GM10248 (cell line): ENCODE data around the gene ABCA4.

Source experiments
- CTCF ChIA-PET: fragments of 300-600 bp; sonication (Branson Sonifier 250); formaldehyde crosslinking; extraction: SDS; loops from one replicate; lab custom pipeline; 2021; ENCODE audit warnings: antibody characterized with exemption; lab: Yijun Ruan, JAX
- POLR2A ChIA-PET: fragments of 350-650 bp; sonication (Branson Sonifier 250); formaldehyde crosslinking; extraction: SDS; loops from one replicate; lab custom pipeline; 2020; ENCODE audit warnings: antibody characterized with exemption; lab: Yijun Ruan, JAX
- DNase-seq: peaks from one replicate; pipeline ENCODE4 v3.0.0; 2012; ENCODE audit errors: extremely low spot score
- TF ChIP-seq, protein P1 (sequence below): IDR thresholded peaks from 2 replicates; pipeline ENCODE4 v1.5.1; 2012; ENCODE audit warnings: mild to moderate bottlenecking, low read depth; ENCODE audit errors: extremely low read depth, missing control alignments, control extremely low read depth

ABCA4 gene

DNA sequence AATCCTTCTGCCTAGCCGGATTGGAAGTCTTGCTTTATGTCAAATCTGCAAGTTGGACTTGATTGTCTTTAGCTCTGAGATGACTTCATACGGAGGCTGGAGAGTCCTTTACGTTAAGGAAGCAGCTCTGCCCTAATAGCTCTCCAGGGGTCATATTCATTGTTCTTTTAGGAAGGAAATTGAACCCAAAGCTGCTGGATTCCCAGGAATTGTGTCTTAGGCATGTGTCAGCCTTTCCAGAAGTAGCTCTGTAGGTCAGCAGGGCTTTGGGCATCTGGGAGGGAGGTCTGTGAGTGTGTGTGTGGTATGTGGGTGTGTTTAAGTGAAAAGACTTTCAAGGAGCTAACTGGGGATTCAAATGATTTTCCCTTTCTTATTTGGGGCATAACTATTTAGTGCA is 82.4 kb downstream of the ABCA4 start:
- POLR2A ChIA-PET, result no interaction called here
- TF ChIP-seq, protein P1, sequence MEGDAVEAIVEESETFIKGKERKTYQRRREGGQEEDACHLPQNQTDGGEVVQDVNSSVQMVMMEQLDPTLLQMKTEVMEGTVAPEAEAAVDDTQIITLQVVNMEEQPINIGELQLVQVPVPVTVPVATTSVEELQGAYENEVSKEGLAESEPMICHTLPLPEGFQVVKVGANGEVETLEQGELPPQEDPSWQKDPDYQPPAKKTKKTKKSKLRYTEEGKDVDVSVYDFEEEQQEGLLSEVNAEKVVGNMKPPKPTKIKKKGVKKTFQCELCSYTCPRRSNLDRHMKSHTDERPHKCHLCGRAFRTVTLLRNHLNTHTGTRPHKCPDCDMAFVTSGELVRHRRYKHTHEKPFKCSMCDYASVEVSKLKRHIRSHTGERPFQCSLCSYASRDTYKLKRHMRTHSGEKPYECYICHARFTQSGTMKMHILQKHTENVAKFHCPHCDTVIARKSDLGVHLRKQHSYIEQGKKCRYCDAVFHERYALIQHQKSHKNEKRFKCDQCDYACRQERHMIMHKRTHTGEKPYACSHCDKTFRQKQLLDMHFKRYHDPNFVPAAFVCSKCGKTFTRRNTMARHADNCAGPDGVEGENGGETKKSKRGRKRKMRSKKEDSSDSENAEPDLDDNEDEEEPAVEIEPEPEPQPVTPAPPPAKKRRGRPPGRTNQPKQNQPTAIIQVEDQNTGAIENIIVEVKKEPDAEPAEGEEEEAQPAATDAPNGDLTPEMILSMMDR, result no peak
- CTCF ChIA-PET, result interaction anchor here (1.1 to 19.8 kb wide), 12 partner anchors 10 to 815 kb away, joined by 3 to 370 read pairs (median 24); no protein-coding TSS in a partner anchor
- no peak for DNase-seq

- ChIA-PET POLR2A (interaction anchor here (0.6 kb wide), 3 partner anchors 12 to 199 kb away, joined by 4 to 7 read pairs (median 5); no protein-coding TSS in a partner anchor), CTCF (interaction anchor here (1.1 to 19.8 kb wide), 10 partner anchors 11 to 444 kb away, joined by 3 to 370 read pairs (median 30); no protein-coding TSS in a partner anchor)
- DNase-seq, result peak; percentile 32
- TF ChIP-seq, protein P1, result no peak
These were observed 83.3 kb downstream of the ABCA4 start for GRCh38 chr1:94037392-94038229.

- no peak for DNase-seq
- POLR2A ChIA-PET, result interaction anchor here (0.6 to 0.7 kb wide), 4 partner anchors 13 to 200 kb away, joined by 3 to 7 read pairs (median 4); no protein-coding TSS in a partner anchor
- TF ChIP-seq, protein P1, result no peak
- CTCF ChIA-PET, result interaction anchor here (1.1 to 19.8 kb wide), 8 partner anchors 12 to 444 kb away, joined by 3 to 370 read pairs (median 66); no protein-coding TSS in a partner anchor
These were observed 84.2 kb downstream of the ABCA4 start for GRCh38 chr1:94036730-94037129.

- TF ChIP-seq, protein P1, result no peak
- ChIA-PET CTCF (interaction anchor here (1.3 to 19.8 kb wide), 7 partner anchors 8 to 430 kb away, joined by 3 to 370 read pairs (median 98); no protein-coding TSS in a partner anchor), POLR2A (no interaction called here)
- DNase-seq, result no peak
These were observed 87.1 kb downstream of the ABCA4 start for GRCh38 chr1:94033849-94034248.

- ChIA-PET POLR2A (no interaction called here), CTCF (interaction anchor here (1.5 to 19.8 kb wide), 4 partner anchors 6 to 431 kb away, joined by 6 to 370 read pairs (median 268); no protein-coding TSS in a partner anchor)
- no peak for DNase-seq
- TF ChIP-seq, protein P1, result no peak
These were observed 88.3 kb downstream of the ABCA4 start for GRCh38 chr1:94032637-94033036.

DNA sequence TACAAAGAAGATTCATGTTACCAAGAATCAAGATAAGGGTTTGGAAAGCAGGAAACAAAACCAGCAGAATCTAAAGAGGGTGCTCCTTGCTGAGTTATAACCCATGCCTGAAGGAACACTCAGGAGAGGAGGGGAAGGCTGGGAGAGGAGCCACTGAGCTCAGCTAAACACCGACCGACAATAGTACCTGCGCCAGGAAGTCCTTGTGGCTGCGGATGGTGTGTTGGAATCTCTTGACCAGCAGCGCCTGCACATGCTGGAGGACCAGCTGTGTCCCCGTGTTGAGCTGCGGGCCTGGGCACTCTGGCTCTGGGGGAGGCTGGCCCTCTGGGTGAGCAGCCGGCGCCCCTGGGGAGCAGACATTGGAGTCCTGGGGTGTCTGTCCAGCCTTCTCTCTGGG is 89.4 kb downstream of the ABCA4 start:
- CTCF ChIA-PET, result interaction anchor here (14.0 to 19.8 kb wide), 3 partner anchors 7 to 302 kb away, joined by 165 to 370 read pairs (median 370); no protein-coding TSS in a partner anchor

More for the DNA sequence above, 89.4 kb downstream of the ABCA4 start:
- DNase-seq, result no peak
- POLR2A ChIA-PET, result no interaction called here
- TF ChIP-seq, protein P1, result no peak
